WERI-Rb-1 (cell line): ENCODE results near the gene CTSK.
"Not testable (repeated sequence)": the region's sequence is repeated elsewhere in the genome, so short reads cannot be mapped to it uniquely, and the experiment has no call there.

Experiments
- DNase-seq: peaks from one replicate; pipeline ENCODE4 v3.0.0-alpha.2; 2020
- H3K27ac ChIP-seq: fragments of 250-450 bp; sonication (Bioruptor Pico); 2 replicates; pipeline ENCODE4 v1.5.1; 2020; ENCODE audit warnings: mild to moderate bottlenecking, moderate library complexity
- H3K27me3 ChIP-seq: fragments of 250-450 bp; sonication (Bioruptor Pico); 2 replicates; pipeline ENCODE4 v1.5.1; 2021; ENCODE audit warnings: mild to moderate bottlenecking, low read depth, moderate library complexity; ENCODE audit not compliant: insufficient read depth, severe bottlenecking
- H3K36me3 ChIP-seq: fragments of 250-450 bp; sonication (Bioruptor Pico); 2 replicates; pipeline ENCODE4 v1.5.1; 2020; ENCODE audit warnings: mild to moderate bottlenecking, moderate library complexity
- H3K4me3 ChIP-seq: 2 replicates; pipeline ENCODE4 v1.5.1; 2011; ENCODE audit warnings: low read depth, mild to moderate bottlenecking, control low read depth, low read length
- H3K9me3 ChIP-seq: fragments of 250-450 bp; sonication (Bioruptor Pico); 2 replicates; pipeline ENCODE4 v1.5.1; 2021; ENCODE audit warnings: mild to moderate bottlenecking, moderate library complexity; ENCODE audit not compliant: severe bottlenecking
- CTCF ChIP-seq: IDR thresholded peaks from 2 replicates; pipeline ENCODE4 v1.5.1; 2011; ENCODE audit warnings: low read depth, mild to moderate bottlenecking, control low read depth, inconsistent platforms, low read length

Gene CTSK

DNA sequence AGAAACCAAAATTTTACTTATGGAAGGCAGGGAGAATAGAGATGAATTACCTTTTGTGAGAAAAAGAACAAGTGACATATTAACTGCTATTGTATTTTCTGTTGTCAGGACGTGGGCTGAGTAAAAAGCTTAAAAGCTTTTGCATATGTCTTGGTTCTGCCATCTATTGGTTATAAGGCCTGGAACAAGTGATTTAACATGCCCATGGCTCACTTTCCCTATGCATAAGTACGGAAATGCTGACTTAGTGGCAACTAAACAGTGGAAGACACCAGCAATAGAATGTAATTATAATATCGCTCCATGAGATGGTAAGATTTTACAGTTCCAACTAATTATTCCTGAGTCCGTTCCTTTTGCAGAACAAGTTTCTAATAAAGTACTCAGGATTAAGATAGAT, 35.7 kb downstream of the CTSK start:
- no peak for DNase-seq
- no peak for TF ChIP-seq CTCF
- H3K9me3 ChIP-seq = no peaks in the 10 kb centered on the region
- no peak overlapping the region for H3K4me3 ChIP-seq
- H3K36me3 ChIP-seq = no peaks in the 10 kb centered on the region
- H3K27me3 ChIP-seq = no peaks in the 10 kb centered on the region
- H3K27ac ChIP-seq = no peak overlapping the region

- H3K9me3 ChIP-seq, H3K4me3 ChIP-seq, H3K27me3 ChIP-seq, DNase-seq, H3K27ac ChIP-seq, H3K36me3 ChIP-seq: not testable (repeated sequence)
Observed at GRCh38 chr1:150767704-150768103, 40.4 kb downstream of the CTSK start.

DNA sequence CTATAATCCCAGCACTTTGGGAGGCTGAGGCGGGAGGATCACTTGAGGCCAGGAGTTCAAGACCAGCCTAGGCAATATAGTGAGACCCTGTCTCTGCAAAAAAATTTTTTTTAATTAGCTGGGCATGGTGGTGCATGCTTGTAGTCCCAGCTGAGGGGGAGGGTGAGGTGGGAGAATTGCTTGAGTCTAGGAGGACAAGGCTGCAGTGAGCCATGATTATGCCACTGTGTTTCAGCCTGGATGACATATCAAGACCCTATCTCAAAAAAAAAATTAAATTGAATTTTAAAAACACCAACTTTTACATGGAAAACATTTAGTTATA, 42.1 kb downstream of the CTSK start:
- H3K27ac ChIP-seq, H3K36me3 ChIP-seq, H3K4me3 ChIP-seq, H3K27me3 ChIP-seq, DNase-seq, H3K9me3 ChIP-seq: not testable (repeated sequence)

- Histone ChIP-seq H3K36me3 (no peaks in the 10 kb centered on the region), H3K27me3 (no peaks in the 10 kb centered on the region), H3K9me3 (peaks cover under 1% of the 10 kb centered on the region), H3K27ac (no peak within 1 kb of the TSS), H3K4me3 (no peak within 1 kb of the TSS)
- TF ChIP-seq CTCF = no peak
- DNase-seq = no peak
Observed at GRCh38 chr1:150765296-150765976, 42.6 kb downstream of the CTSK start, which contains the start of gene CTSS. CTSS (minus strand) TSS chr1:150765778; CDS start chr1:150764763, 1,015 bp downstream.

DNA sequence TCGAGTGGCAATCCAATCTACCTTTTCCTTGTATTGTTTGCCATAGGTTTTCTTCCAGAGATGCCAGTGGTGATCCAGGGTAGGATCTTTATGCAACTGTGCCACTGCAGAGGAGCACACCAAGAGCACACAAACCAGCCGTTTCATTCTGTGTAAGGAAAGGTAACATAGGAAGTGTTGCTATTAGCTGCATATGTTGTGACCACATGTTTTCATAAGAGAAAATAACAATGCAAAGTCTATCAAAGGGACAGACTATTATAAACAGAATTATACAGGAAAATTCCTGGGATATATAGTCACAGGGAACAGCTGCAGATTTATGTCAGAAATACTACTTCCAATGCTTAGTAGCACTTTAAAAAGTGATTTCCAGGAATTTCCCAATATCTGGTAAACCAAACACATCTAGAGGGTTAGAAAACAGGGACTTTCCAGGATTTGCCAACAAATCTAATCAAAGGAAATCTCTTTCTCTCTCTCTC, 43.4 kb downstream of the CTSK start:
- Histone ChIP-seq H3K9me3 (peaks cover 5% of the 10 kb centered on the region), H3K27me3 (no peaks in the 10 kb centered on the region), H3K36me3 (no peaks in the 10 kb centered on the region), H3K27ac (no peak overlapping the region), H3K4me3 (no peak overlapping the region)
- DNase-seq = no peak
- no peak for TF ChIP-seq CTCF

DNA sequence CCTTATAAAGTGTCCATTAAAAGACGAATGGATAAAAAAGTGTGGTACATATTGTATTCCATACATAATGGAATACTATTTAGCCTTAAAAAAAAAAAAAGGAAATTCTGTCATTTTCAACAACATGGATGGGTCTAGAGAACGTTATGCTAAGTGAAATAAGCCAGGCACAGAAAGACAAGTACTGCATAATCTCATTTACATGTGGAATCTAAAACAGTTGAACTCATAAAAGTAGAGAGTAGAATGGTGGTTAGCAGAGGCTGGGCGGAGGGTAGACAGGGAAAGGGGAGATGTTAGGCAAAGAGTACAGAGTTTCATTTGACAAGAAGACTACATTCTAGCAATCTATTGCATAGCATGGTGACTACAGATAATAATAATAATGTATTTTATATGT, 45.0 kb downstream of the CTSK start:
- no peaks in the 10 kb centered on the region for H3K27me3 ChIP-seq
- no peak overlapping the region for H3K4me3 ChIP-seq
- TF ChIP-seq CTCF = no peak
- no peak for DNase-seq
- H3K9me3 ChIP-seq = peaks cover 5% of the 10 kb centered on the region
- H3K36me3 ChIP-seq = no peaks in the 10 kb centered on the region
- H3K27ac ChIP-seq = no peak overlapping the region

DNA sequence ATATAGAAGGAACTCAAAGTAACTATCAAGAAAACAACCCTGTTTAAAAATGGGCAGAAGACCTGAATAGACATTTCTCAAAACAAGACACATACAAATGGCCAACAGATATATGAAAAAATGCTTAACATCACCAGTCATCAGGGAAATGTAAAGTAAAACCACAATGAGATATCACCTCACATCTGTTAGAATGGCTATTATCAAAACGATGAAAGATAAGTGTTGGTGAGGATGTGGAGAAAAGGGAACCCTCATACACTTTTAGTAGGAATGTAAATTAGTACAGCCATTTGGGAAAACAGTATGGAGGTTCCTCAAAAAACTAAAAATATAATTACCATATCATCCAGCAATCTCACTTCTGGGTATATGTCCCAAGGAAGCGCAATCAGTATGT, 45.5 kb downstream of the CTSK start:
- Histone ChIP-seq H3K27ac (no peak overlapping the region), H3K4me3 (no peak overlapping the region), H3K27me3 (no peaks in the 10 kb centered on the region), H3K36me3 (no peaks in the 10 kb centered on the region), H3K9me3 (peaks cover 5% of the 10 kb centered on the region)
- no peak for DNase-seq
- TF ChIP-seq CTCF = no peak
